Hepatocyte (in vitro differentiated cells): ENCODE results near the gene CSHL1. TPM values are rescaled to one million over a fixed set of nuclear protein-coding genes. Genes with fewer than 3 reads are reported as not detected.
A peak's percentile ranks its signal among the peaks of the same experiment; 100 is the strongest.
"Not testable (repeated sequence)": the region's sequence is repeated elsewhere in the genome, so short reads cannot be mapped to it uniquely, and the experiment has no call there.

ENCODE experiments used
- DNase-seq: peaks from one replicate; pipeline ENCODE4 v3.0.0-alpha.2; 2016; ENCODE audit warnings: low spot score
- H2AFZ ChIP-seq: fragments of 200-600 bp; sonication (generic); 2 replicates; pipeline ENCODE4 v1.6.0; 2016; ENCODE audit warnings: antibody characterized with exemption, mild to moderate bottlenecking
- H3K27ac ChIP-seq: fragments of 200-600 bp; sonication (generic); 2 replicates; pipeline ENCODE4 v1.5.1; 2016; ENCODE audit warnings: mild to moderate bottlenecking
- H3K27me3 ChIP-seq: fragments of 200-600 bp; sonication (generic); 2 replicates; pipeline ENCODE4 v1.6.1; 2016
- H3K36me3 ChIP-seq: fragments of 200-600 bp; sonication (generic); replicated peaks from 2 replicates; pipeline ENCODE4 v1.5.1; 2016; ENCODE audit warnings: low read depth; ENCODE audit not compliant: insufficient read depth
- H3K4me1 ChIP-seq: fragments of 200-600 bp; sonication (generic); 2 replicates; pipeline ENCODE4 v1.5.1; 2016; ENCODE audit warnings: mild to moderate bottlenecking, moderate library complexity; ENCODE audit not compliant: insufficient read depth
- H3K4me2 ChIP-seq: fragments of 200-600 bp; sonication (generic); 2 replicates; pipeline ENCODE4 v1.6.0; 2016
- H3K4me3 ChIP-seq: fragments of 200-600 bp; sonication (generic); 2 replicates; pipeline ENCODE4 v1.5.1; 2016; ENCODE audit warnings: mild to moderate bottlenecking
- H3K79me2 ChIP-seq: fragments of 200-600 bp; sonication (generic); 2 replicates; pipeline ENCODE4 v1.6.0; 2017; ENCODE audit warnings: mild to moderate bottlenecking
- H3K9me2 ChIP-seq: fragments of 200-600 bp; sonication (generic); replicated peaks from 2 replicates; pipeline ENCODE4 v1.6.0; 2017; ENCODE audit warnings: mild to moderate bottlenecking; ENCODE audit not compliant: insufficient read depth
- H3K9me3 ChIP-seq: fragments of 200-600 bp; sonication (generic); 2 replicates; pipeline ENCODE4 v1.5.1; 2016; ENCODE audit warnings: low read depth, mild to moderate bottlenecking
- H4K20me1 ChIP-seq: fragments of 200-600 bp; sonication (generic); 2 replicates; pipeline ENCODE4 v1.6.0; 2016; ENCODE audit warnings: mild to moderate bottlenecking; ENCODE audit not compliant: insufficient read depth, poor library complexity, severe bottlenecking
- EZH2 ChIP-seq: fragments of 200-600 bp; sonication (generic); IDR thresholded peaks from 2 replicates; pipeline ENCODE4 v1.6.1; 2016; ENCODE audit warnings: antibody characterized with exemption, mild to moderate bottlenecking, borderline replicate concordance
- EZH2phosphoT487 ChIP-seq: fragments of 200-600 bp; sonication (generic); IDR thresholded peaks from one replicate; pipeline ENCODE4 v1.6.1; 2018; ENCODE audit warnings: antibody characterized with exemption, mild to moderate bottlenecking, low read depth, moderate library complexity; ENCODE audit not compliant: unreplicated experiment, severe bottlenecking
- WGBS: methylation state at CpG from one replicate; pipeline ENCODE4 v1.1.6; 2016; ENCODE audit warnings: low lambda C conversion rate; ENCODE audit errors: missing lambda C conversion rate; 5-methylcytosine and 5-hydroxymethylcytosine counted together
- polyA plus RNA-seq: library from polyadenylated mRNA; unstranded; fragments of >200 nt; fragmentation: Nextera tagmentation; extraction: Ambion mirVana; gene quantifications from 2 replicates; pipeline ENCODE4 v1.2.1, GENCODE V29; 2016
- total RNA-seq: library from RNA; depleted of rRNA; stranded (reverse); fragments of >200 nt; gene quantifications from 2 replicates; pipeline ENCODE4 v1.2.3, GENCODE V29; 2014
- TF ChIP-seq, protein P1 (sequence below): fragments of 200-600 bp; sonication (generic); IDR thresholded peaks from 2 replicates; pipeline ENCODE4 v1.5.1; 2016; ENCODE audit warnings: antibody characterized with exemption, mild to moderate bottlenecking; ENCODE audit not compliant: poor library complexity

The CSHL1 gene
- total and polyA plus RNA-seq, 2 experiments from 2014 or later = not detected

DNA sequence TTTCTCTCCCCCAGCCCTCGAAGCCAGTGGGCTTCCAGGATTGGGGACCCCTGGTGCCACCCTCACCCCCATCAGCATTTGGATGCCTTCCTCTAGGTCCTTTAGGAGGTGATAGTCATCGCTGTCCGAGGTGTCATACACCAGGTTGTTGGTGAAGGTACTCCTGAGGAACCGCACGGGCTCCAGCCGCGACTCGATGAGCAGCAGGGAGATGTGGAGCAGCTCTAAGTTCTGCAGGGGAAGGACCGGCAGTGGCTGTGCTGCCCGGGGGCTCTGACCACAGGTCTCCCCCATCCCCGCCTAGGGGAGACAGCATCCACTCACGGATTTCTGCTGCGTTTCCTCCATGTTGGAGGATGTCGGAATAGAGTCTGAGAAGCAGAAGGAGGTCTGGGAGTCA is 962 bp downstream of the CSHL1 start:
- WGBS = 85% methylated on average over 14 of the region's 14 CpGs
- H3K9me3 ChIP-seq = no peaks in the 10 kb centered on the region
- no peaks in the 10 kb centered on the region for H4K20me1 ChIP-seq
- no peak overlapping the region for H2AFZ ChIP-seq
- no peak for TF ChIP-seq EZH2
- TF ChIP-seq, protein P1, sequence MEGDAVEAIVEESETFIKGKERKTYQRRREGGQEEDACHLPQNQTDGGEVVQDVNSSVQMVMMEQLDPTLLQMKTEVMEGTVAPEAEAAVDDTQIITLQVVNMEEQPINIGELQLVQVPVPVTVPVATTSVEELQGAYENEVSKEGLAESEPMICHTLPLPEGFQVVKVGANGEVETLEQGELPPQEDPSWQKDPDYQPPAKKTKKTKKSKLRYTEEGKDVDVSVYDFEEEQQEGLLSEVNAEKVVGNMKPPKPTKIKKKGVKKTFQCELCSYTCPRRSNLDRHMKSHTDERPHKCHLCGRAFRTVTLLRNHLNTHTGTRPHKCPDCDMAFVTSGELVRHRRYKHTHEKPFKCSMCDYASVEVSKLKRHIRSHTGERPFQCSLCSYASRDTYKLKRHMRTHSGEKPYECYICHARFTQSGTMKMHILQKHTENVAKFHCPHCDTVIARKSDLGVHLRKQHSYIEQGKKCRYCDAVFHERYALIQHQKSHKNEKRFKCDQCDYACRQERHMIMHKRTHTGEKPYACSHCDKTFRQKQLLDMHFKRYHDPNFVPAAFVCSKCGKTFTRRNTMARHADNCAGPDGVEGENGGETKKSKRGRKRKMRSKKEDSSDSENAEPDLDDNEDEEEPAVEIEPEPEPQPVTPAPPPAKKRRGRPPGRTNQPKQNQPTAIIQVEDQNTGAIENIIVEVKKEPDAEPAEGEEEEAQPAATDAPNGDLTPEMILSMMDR = no peak
- TF ChIP-seq EZH2phosphoT487 = no peak
- H3K27ac ChIP-seq = no peak overlapping the region
- no peaks in the 10 kb centered on the region for H3K36me3 ChIP-seq
- H3K9me2 ChIP-seq = no peaks in the 10 kb centered on the region
- H3K79me2 ChIP-seq = no peaks in the 10 kb centered on the region
- H3K4me3 ChIP-seq = no peak overlapping the region
- H3K4me1 ChIP-seq = no peaks in the 10 kb centered on the region
- DNase-seq = no peak
- no peak overlapping the region for H3K4me2 ChIP-seq
- peaks cover 3% of the 10 kb centered on the region for H3K27me3 ChIP-seq

DNA sequence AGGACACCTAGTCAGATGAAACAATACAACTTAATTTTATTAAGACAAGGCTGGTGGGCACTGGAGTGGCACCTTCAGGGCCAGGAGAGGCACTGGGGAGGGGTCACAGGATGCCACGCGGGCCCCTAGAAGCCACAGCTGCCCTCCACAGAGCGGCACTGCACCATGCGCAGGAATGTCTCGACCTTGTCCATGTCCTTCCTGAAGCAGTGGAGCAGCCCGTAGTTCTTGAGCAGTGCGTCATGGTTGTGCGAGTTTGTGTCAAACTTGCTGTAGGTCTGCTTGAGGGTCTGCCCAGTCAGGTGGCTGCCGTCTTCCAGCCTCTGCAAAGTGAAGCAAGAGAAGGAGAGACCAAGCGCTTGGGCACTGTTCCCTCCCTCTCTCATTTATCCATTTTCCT is 1.5 kb downstream of the CSHL1 start:
- DNase-seq, H3K27me3 ChIP-seq, H2AFZ ChIP-seq, H3K79me2 ChIP-seq, H3K4me3 ChIP-seq, H3K27ac ChIP-seq, H3K9me2 ChIP-seq, H3K36me3 ChIP-seq, H3K4me2 ChIP-seq, H3K9me3 ChIP-seq, H3K4me1 ChIP-seq, H4K20me1 ChIP-seq: not testable (repeated sequence)
- 92% methylated on average over 10 of the region's 10 CpGs for WGBS

DNA sequence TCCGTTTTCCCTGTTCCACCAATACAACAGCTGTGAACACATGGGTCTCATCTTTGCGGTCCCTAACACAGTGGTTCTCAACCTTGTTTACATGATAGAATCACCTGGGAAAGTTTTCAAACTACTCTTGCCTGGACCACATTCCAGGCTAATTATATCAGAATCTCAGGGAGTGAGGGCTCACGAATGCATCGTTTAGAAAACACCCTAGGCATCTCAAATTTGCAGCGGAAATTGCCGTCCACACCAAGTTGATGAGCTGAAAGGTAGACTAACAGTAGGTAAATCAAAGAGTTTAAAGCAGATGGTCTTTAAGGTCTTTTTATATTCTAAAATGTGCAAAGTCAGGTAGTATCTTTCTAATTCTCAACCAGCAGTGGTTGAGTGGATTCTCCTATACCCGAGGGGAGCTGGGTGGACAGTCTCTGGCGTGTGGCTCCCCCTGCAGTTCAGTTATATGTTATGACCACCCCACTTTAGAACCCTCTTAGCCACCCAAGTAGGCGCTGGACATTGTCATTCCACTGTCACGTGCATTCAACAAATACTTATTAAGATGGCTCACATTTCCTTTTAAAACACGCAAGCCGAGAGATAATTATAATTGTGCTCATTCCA is 3.8 kb downstream of the CSHL1 start:
- H3K9me3 ChIP-seq, H3K27ac ChIP-seq, H3K4me3 ChIP-seq, H3K4me1 ChIP-seq, H3K9me2 ChIP-seq, H3K79me2 ChIP-seq, DNase-seq, H3K27me3 ChIP-seq, H3K4me2 ChIP-seq, H4K20me1 ChIP-seq, H3K36me3 ChIP-seq, H2AFZ ChIP-seq: not testable (repeated sequence)
- WGBS = 43% methylated on average over 12 of the region's 12 CpGs

DNA sequence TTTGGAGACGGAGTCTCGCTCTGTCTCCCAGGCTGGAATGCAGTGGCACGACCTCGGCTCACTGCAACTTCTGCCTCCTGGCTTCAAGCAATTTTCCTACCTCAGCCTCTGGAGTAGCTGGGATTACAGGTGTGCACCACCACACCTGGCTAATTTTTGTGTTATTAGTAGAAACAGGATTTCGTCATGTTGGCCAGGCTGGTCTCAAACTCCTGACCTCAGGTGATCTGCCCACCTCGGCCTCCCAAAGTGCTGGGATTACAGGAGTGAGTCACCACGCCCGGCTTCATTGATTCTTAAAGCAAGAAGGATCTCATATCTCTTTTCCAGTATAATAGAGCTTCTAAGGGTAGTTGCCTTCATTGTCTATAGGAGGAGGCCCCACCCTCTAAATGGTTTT is 6.3 kb downstream of the CSHL1 start:
- not testable (repeated sequence) for H3K27me3 ChIP-seq, H3K9me2 ChIP-seq, H3K36me3 ChIP-seq, H3K4me3 ChIP-seq, H3K9me3 ChIP-seq, H2AFZ ChIP-seq, H3K4me2 ChIP-seq, DNase-seq, H3K79me2 ChIP-seq, H4K20me1 ChIP-seq, H3K4me1 ChIP-seq, H3K27ac ChIP-seq
- WGBS = 88% methylated on average over 8 of the region's 8 CpGs

DNA sequence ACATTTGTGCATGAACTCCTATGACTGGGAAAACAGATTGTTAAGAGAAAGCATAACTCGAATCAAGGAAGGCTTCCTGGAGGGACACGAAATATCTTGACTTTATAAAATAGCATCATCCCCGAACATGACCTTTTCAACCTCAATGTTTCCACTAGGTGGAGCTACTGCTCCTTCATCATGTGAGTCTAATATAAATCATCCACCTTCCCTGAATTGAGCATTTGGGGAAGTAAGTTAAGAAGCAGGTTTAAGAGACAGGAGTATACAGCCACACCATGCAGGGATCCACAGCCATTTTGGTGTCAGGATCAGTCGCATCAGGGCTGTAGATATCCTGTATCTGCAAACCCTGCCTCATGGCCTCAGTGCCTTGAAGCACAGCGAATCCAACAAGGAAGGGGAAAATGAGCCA is 7.3 kb downstream of the CSHL1 start:
- not testable (repeated sequence) for H3K4me2 ChIP-seq, H3K27me3 ChIP-seq, H3K4me3 ChIP-seq, H2AFZ ChIP-seq, H3K27ac ChIP-seq, H3K9me3 ChIP-seq, H3K36me3 ChIP-seq, H3K4me1 ChIP-seq, H3K9me2 ChIP-seq, DNase-seq, H3K79me2 ChIP-seq, H4K20me1 ChIP-seq
- TF ChIP-seq, protein P1 = peak; percentile 46
- 45% methylated on average over 5 of the region's 5 CpGs for WGBS

DNA sequence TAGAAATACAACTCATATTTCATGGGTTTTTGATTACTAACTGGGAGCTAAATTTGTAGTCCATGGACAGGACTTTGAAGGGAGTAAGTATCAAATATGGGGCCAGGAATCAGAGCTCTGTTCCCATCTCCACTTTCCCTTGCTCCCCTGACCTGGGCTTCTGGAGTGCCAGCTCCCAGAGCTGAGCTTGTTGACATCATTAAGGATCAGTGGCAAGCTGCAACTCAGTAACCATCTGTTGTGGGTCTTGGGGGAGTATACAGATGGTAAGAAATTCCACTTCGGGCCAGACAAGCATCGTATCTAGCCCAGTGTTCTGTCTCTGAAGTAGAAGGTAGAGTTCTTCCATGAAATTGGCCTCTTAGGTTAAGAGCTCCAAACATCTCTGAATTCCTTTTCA is 9.1 kb downstream of the CSHL1 start:
- H3K4me2 ChIP-seq, H3K4me3 ChIP-seq, H3K4me1 ChIP-seq, H3K36me3 ChIP-seq, H3K27me3 ChIP-seq, H3K27ac ChIP-seq, DNase-seq, H3K9me2 ChIP-seq, H2AFZ ChIP-seq, H4K20me1 ChIP-seq, H3K9me3 ChIP-seq, H3K79me2 ChIP-seq: not testable (repeated sequence)
- 100% methylated on average over 2 of the region's 2 CpGs for WGBS

DNA sequence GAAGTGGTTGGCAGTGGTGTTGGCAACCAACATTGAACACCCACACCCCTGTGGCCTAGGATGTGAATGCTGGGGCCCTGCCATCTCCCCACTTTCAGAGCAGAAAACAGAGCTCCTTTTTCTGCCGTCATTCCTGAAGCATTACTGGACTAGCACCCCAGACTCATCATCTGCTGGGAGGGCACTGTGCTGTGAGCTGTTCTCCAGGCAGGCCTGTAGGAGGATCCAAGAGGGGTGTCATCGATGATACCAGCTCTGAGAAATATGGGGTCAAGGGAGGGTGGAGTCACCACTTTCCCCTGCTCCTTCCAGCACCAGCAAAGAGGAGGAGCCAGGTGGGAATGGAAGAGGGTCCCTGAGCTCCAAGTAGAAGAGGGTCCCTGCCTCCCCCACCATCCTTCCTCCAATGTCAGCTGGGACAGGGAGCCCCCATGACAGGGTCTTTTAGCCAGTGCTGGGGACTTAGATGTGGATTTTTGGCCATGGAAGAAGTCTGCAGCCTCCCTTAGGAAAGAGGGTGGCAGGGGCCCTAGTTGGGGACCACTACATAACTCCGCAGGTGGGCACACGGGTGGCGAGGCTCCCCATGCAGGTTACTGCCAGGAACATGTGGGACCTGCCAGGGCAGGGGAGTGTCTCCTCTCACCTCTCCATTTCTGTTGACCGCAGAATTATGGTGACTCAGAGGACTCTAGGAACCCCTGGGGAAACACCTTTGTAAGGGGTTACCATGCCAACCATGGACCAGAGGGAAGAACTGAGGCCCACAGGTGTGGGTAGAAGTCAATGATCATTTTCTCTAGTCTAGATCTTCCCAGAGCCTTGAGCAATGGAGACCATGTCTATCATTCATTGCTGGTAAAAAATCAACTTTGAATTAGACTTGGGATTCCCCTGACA is 11.9 kb downstream of the CSHL1 start:
- not testable (repeated sequence) for H3K9me2 ChIP-seq, H3K9me3 ChIP-seq, DNase-seq, H3K79me2 ChIP-seq, H3K36me3 ChIP-seq, H3K4me2 ChIP-seq, H2AFZ ChIP-seq, H3K27me3 ChIP-seq, H3K4me1 ChIP-seq, H3K27ac ChIP-seq, H4K20me1 ChIP-seq, H3K4me3 ChIP-seq
- 91% methylated on average over 6 of the region's 6 CpGs for WGBS
